Measurements from ENCODE around the gene LMTK2. TPM values are rescaled to one million over a fixed set of nuclear protein-coding genes. Genes with fewer than 3 reads are reported as not detected.

LMTK2 gene
- polyA plus RNA-seq, 3 donors = 12.7 to 13.3 (median 12.8) TPM

GRCh38 chr7:98231493-98232262, 125.0 kb downstream of the LMTK2 start:
- no peak for DNase-seq (ENCODE audit: low read depth in 3 of 3, low spot score in 2 of 3)

GRCh38 chr7:98232263-98232585, 125.6 kb downstream of the LMTK2 start:
- no peak for DNase-seq (ENCODE audit: low read depth in 3 of 3, low spot score in 2 of 3)

GRCh38 chr7:98232799-98233198, 126.1 kb downstream of the LMTK2 start:
- no peak for DNase-seq (ENCODE audit: low read depth in 3 of 3, low spot score in 2 of 3)

GRCh38 chr7:98233219-98234070, 126.8 kb downstream of the LMTK2 start:
- DNase-seq (ENCODE audit: low read depth in 3 of 3, low spot score in 2 of 3) = no peak

- DNase-seq (ENCODE audit: low read depth in 3 of 3, low spot score in 2 of 3) = no peak
Observed at GRCh38 chr7:98234429-98235147, 127.9 kb downstream of the LMTK2 start.

GRCh38 chr7:98235901-98236300, 129.2 kb downstream of the LMTK2 start:
- no peak for DNase-seq (ENCODE audit: low read depth in 3 of 3, low spot score in 2 of 3)

GRCh38 chr7:98236355-98237185, 129.9 kb downstream of the LMTK2 start:
- DNase-seq (ENCODE audit: low read depth in 3 of 3, low spot score in 2 of 3) = no peak

GRCh38 chr7:98238076-98238475, 131.4 kb downstream of the LMTK2 start:
- no peak for DNase-seq (ENCODE audit: low read depth in 3 of 3, low spot score in 2 of 3)

GRCh38 chr7:98238976-98239375, 132.3 kb downstream of the LMTK2 start:
- no peak for DNase-seq (ENCODE audit: low read depth in 3 of 3, low spot score in 2 of 3)

GRCh38 chr7:98240961-98241673, 134.5 kb downstream of the LMTK2 start:
- no peak for DNase-seq (ENCODE audit: low read depth in 3 of 3, low spot score in 2 of 3)

GRCh38 chr7:98241674-98242241, 135.1 kb downstream of the LMTK2 start:
- no peak for DNase-seq (ENCODE audit: low read depth in 3 of 3, low spot score in 2 of 3)

- DNase-seq (ENCODE audit: low read depth in 3 of 3, low spot score in 2 of 3) = no peak
Observed at GRCh38 chr7:98242342-98242741, 135.7 kb downstream of the LMTK2 start.

GRCh38 chr7:98242934-98243333, 136.3 kb downstream of the LMTK2 start:
- DNase-seq (ENCODE audit: low read depth in 3 of 3, low spot score in 2 of 3) = no peak

GRCh38 chr7:98244871-98245270, 138.2 kb downstream of the LMTK2 start:
- DNase-seq (ENCODE audit: low read depth in 3 of 3, low spot score in 2 of 3) = no peak

- no peak for DNase-seq (ENCODE audit: low read depth in 3 of 3, low spot score in 2 of 3)
Observed at GRCh38 chr7:98248156-98248555, 141.5 kb downstream of the LMTK2 start.

GRCh38 chr7:98249106-98249505, 142.4 kb downstream of the LMTK2 start:
- DNase-seq (ENCODE audit: low read depth in 3 of 3, low spot score in 2 of 3) = no peak

- no peak for DNase-seq (ENCODE audit: low read depth in 3 of 3, low spot score in 2 of 3)
Observed at GRCh38 chr7:98250789-98251188, 144.1 kb downstream of the LMTK2 start.

- no peak for DNase-seq (ENCODE audit: low read depth in 3 of 3, low spot score in 2 of 3)
Observed at GRCh38 chr7:98251231-98251600, 144.6 kb downstream of the LMTK2 start.

- DNase-seq (ENCODE audit: low read depth in 3 of 3, low spot score in 2 of 3) = peak; percentile 62 to 85 (median 70)
Observed at GRCh38 chr7:98251601-98252424, 145.2 kb downstream of the LMTK2 start, which contains the start of gene TECPR1. Gene TECPR1, minus strand, starts transcription at chr7:98252232. Its CDS starts 6,086 bp downstream, at chr7:98246146.
